Endothelial cell of umbilical vein (primary cell): Measurements from ENCODE around the gene C3orf22. TPM values are rescaled to one million over a fixed set of nuclear protein-coding genes. Genes with fewer than 3 reads are reported as not detected.

ENCODE experiments used
- BruUV-seq: library from RNA; stranded (reverse); fragments of 400-500 nt; replicated peaks from 2 replicates; lab custom pipeline; 2021; lab: Mats Ljungman, UMichigan
- CTCF ChIA-PET: fragments of 300-600, 350-600 bp; sonication (Branson Sonifier 250); formaldehyde crosslinking; loops from one replicate; lab custom pipeline; 2021; ENCODE audit warnings: antibody characterized with exemption, inconsistent platforms; lab: Charles Lee
- POLR2A ChIA-PET: fragments of 300-600, 350-600 bp; sonication (Branson Sonifier 250); formaldehyde crosslinking; loops from one replicate; lab custom pipeline; 2021; ENCODE audit warnings: antibody characterized with exemption, inconsistent platforms; lab: Charles Lee
- DNase-seq: peaks from one replicate; pipeline ENCODE4 v3.0.0-alpha.2; 2011; ENCODE audit warnings: low read depth, low spot score
- FAIRE-seq: peaks from 2 replicates; lab custom pipeline; 2011; peaks lifted over from hg19 to GRCh38; lab: Jason Lieb, UNC
- H2AFZ ChIP-seq: 2 replicates; pipeline ENCODE4 v1.6.0; 2012; ENCODE audit warnings: low read depth, low read length, control low read depth, inconsistent platforms
- H3K27ac ChIP-seq: 2 replicates; pipeline ENCODE4 v1.5.1; 2011; ENCODE audit warnings: low read depth, mild to moderate bottlenecking, control low read depth, low read length, moderate library complexity; ENCODE audit not compliant: insufficient read depth
- H3K27me3 ChIP-seq, 2 experiments: 2 replicates each; pipeline versions ENCODE4 v1.6.0 to v1.6.1; 2011; ENCODE audit warnings: low read length in 2 of 2, mixed read lengths in 1 of 2; ENCODE audit not compliant: control insufficient read depth in 2 of 2, insufficient read depth in 2 of 2
- H3K36me3 ChIP-seq, 2 experiments: 2 replicates in 1 of 2; 3 replicates in 1 of 2; pipeline ENCODE4 v1.5.1; 2011; ENCODE audit warnings: low read length in 2 of 2, mild to moderate bottlenecking in 1 of 2, moderate library complexity in 1 of 2; ENCODE audit not compliant: control insufficient read depth in 2 of 2, insufficient read depth in 2 of 2; ENCODE audit errors: extremely low read depth in 1 of 2
- H3K4me1 ChIP-seq: 3 replicates; pipeline ENCODE4 v1.5.1; 2011; ENCODE audit warnings: mild to moderate bottlenecking, low read length; ENCODE audit not compliant: control insufficient read depth, insufficient read depth; ENCODE audit errors: extremely low read depth
- H3K4me2 ChIP-seq: 2 replicates; pipeline ENCODE4 v1.6.1; 2011; ENCODE audit warnings: low read length, control low read depth, mixed read lengths; ENCODE audit not compliant: insufficient read depth
- H3K4me3 ChIP-seq, 3 experiments: fragments of 200-600 bp in 1 of 3; sonication (generic), shearing (Covaris generic) in 1 of 3; replicated peaks in 1 of 3; 2 replicates each; pipeline ENCODE4 v1.5.1; 2011 to 2016; ENCODE audit warnings: control low read depth in 3 of 3, low read length in 3 of 3, mild to moderate bottlenecking in 2 of 3, inconsistent platforms in 1 of 3, low read depth in 1 of 3, moderate library complexity in 1 of 3; ENCODE audit not compliant: insufficient read depth in 1 of 3
- H3K79me2 ChIP-seq: 2 replicates; pipeline ENCODE4 v1.6.0; 2012; ENCODE audit warnings: low read length, inconsistent platforms; ENCODE audit not compliant: control insufficient read depth, insufficient read depth
- H3K9ac ChIP-seq: replicated peaks from 2 replicates; pipeline ENCODE3; 2011; ENCODE audit warnings: low read length, control low read depth; ENCODE audit not compliant: insufficient read depth; ENCODE audit errors: extremely low read depth
- H3K9me1 ChIP-seq: replicated peaks from 3 replicates; pipeline ENCODE4 v1.6.0; 2011; ENCODE audit warnings: mild to moderate bottlenecking, low read length; ENCODE audit not compliant: control insufficient read depth, insufficient read depth; ENCODE audit errors: extremely low read depth
- H3K9me3 ChIP-seq: replicated peaks from 2 replicates; pipeline ENCODE4 v1.5.1; 2012; ENCODE audit warnings: low read length, inconsistent platforms; ENCODE audit not compliant: control insufficient read depth, insufficient read depth
- H4K20me1 ChIP-seq: replicated peaks from 2 replicates; pipeline ENCODE3; 2011; ENCODE audit warnings: mild to moderate bottlenecking, low read length; ENCODE audit not compliant: control insufficient read depth, insufficient read depth; ENCODE audit errors: extremely low read depth
- CTCF ChIP-seq, 2 donors: IDR thresholded peaks; 1 replicate in 1 of 2; 2 replicates in 1 of 2; pipeline ENCODE4 v1.5.1; 2011; ENCODE audit warnings: low read length in 2 of 2, mild to moderate bottlenecking in 2 of 2, moderate library complexity in 2 of 2, control low read depth in 1 of 2, inconsistent platforms in 1 of 2, low read depth in 1 of 2; ENCODE audit not compliant: insufficient read depth in 1 of 2; ENCODE audit errors: extremely low read depth in 1 of 2
- EZH2 ChIP-seq: IDR thresholded peaks from 2 replicates; pipeline ENCODE4 v1.6.1; 2012; ENCODE audit warnings: borderline replicate concordance, low read depth, mild to moderate bottlenecking, moderate library complexity, low read length, inconsistent platforms; ENCODE audit not compliant: severe bottlenecking
- FOS ChIP-seq: IDR thresholded peaks from 2 replicates; pipeline ENCODE4 v1.6.1; 2011; ENCODE audit warnings: mild to moderate bottlenecking, low read length, moderate library complexity, borderline replicate concordance; ENCODE audit not compliant: insufficient read depth
- GATA2 ChIP-seq: IDR thresholded peaks from 2 replicates; pipeline ENCODE4 v1.7.0; 2011; ENCODE audit warnings: low read depth, mild to moderate bottlenecking, moderate library complexity, mixed read lengths, low read length; ENCODE audit not compliant: insufficient read length, insufficient read depth
- JUN ChIP-seq: IDR thresholded peaks from 2 replicates; pipeline ENCODE4 v1.6.1; 2011; ENCODE audit warnings: borderline replicate concordance, low read depth; ENCODE audit not compliant: insufficient read length, insufficient read depth
- MAX ChIP-seq: IDR thresholded peaks from 2 replicates; pipeline ENCODE4 v1.6.1; 2011; ENCODE audit not compliant: insufficient read depth, insufficient read length
- MYC ChIP-seq: IDR thresholded peaks from one replicate; pipeline ENCODE4 v1.6.1; 2011; ENCODE audit warnings: mild to moderate bottlenecking, low read depth, low read length
- POLR2A ChIP-seq: IDR thresholded peaks from 2 replicates; pipeline ENCODE4 v1.6.1; 2012; ENCODE audit warnings: low read depth, mild to moderate bottlenecking, control low read depth, low read length
- POLR2AphosphoS5 ChIP-seq: IDR thresholded peaks from 2 replicates; pipeline ENCODE4 v1.6.1; 2012; ENCODE audit warnings: low read depth, mild to moderate bottlenecking, control low read depth, low read length, moderate library complexity; ENCODE audit not compliant: insufficient read depth
- dilution Hi-C: fragments of 300-500 bp; cut with MboI; formaldehyde crosslinking; loops from one replicate; pipeline ENCODE4 v1.15.0; 2019; ENCODE audit warnings: low sequenced_read_pairs; ENCODE audit not compliant: extremely low pct_ligation_motif_present
- intact Hi-C: fragments of 100-400 bp; cut with micrococcal nuclease; formaldehyde crosslinking; loops from one replicate; pipeline ENCODE4 v1.10.0; 2022
- polyA plus RNA-seq, 4 experiments: library from polyadenylated mRNA; depleted of rRNA in 3 of 4; stranded (reverse) in 3 of 4; unstranded in 1 of 4; fragments of >200 nt; gene quantifications; 2 replicates each; pipeline versions ENCODE4 v1.2.1 to v1.2.3, GENCODE V29; 2011 to 2012; ENCODE audit warnings: missing spikeins in 1 of 4
- total RNA-seq: library from RNA; stranded (reverse); gene quantifications from 2 replicates; pipeline ENCODE4 v1.2.3, GENCODE V29; 2021

The C3orf22 gene
- total and polyA plus RNA-seq, 2 donors (not counting 3 experiments of a cell fraction or from before 2014, with no cell fraction given): not detected

GRCh38 chr3:126501054-126501453, 57.7 kb downstream of the C3orf22 start:
- no peaks in the 10 kb centered on the region for H3K27me3 ChIP-seq
- no peaks in the 10 kb centered on the region for H3K9me1 ChIP-seq
- TF ChIP-seq POLR2A: no peak
- no peak for TF ChIP-seq GATA2
- TF ChIP-seq POLR2AphosphoS5: no peak
- no peak for TF ChIP-seq EZH2
- no peak for TF ChIP-seq JUN
- no peak for TF ChIP-seq FOS
- TF ChIP-seq MAX: no peak
- TF ChIP-seq CTCF (IDR thresholded peaks at IDR 0.05; ENCODE audit: extremely low read depth in 1 of 2, insufficient read depth in 1 of 2, low read depth in 1 of 2, low read length in 2 of 2): no peak
- no peak for TF ChIP-seq MYC
- intact Hi-C loops (no loop called here), dilution Hi-C loops (no loop called here)
- DNase-seq (no peak), FAIRE-seq (no peak)
- H3K4me1 ChIP-seq: no peaks in the 10 kb centered on the region
- no peak overlapping the region for H3K4me3 ChIP-seq
- CTCF ChIA-PET: interaction anchor here (0.5 kb wide), 1 partner anchor 1080 kb away, joined by 3 read pairs; no protein-coding TSS in a partner anchor
- no peak overlapping the region for H3K4me2 ChIP-seq
- H4K20me1 ChIP-seq: no peaks in the 10 kb centered on the region
- H3K36me3 ChIP-seq: no peaks in the 10 kb centered on the region
- H3K9me3 ChIP-seq: no peaks in the 10 kb centered on the region
- BruUV-seq: no TSS peak
- H3K27ac ChIP-seq: no peak overlapping the region
- no peaks in the 10 kb centered on the region for H3K79me2 ChIP-seq
- POLR2A ChIA-PET: no interaction called here
- no peak overlapping the region for H3K9ac ChIP-seq
- H2AFZ ChIP-seq: no peak overlapping the region
